ENCODE measurements around the gene ANO5. TPM values are rescaled to one million over a fixed set of nuclear protein-coding genes. Genes with fewer than 3 reads are reported as not detected.

ANO5 gene
- total and polyA plus RNA-seq, 2 of the 4 experiments (the other 2 are of a cell fraction) = not detected

GRCh38 chr11:22163394-22163797 lies 29.5 kb upstream of the ANO5 start:
- Histone ChIP-seq H4K8ac (ENCODE audit: low read depth in 2 of 2, low read length in 2 of 2) (no peak overlapping the region), H4K20me1 (ENCODE audit: insufficient read depth, low read length) (no peaks in the 10 kb centered on the region), H4K91ac (ENCODE audit: insufficient read depth, low read depth, low read length) (no peak overlapping the region), H4K5ac (ENCODE audit: low read depth, low read length) (no peak overlapping the region), H3K14ac (replicated peaks; ENCODE audit: low read depth, low read length) (no peak overlapping the region), H3K4ac (ENCODE audit: low read depth, low read length) (no peak overlapping the region), H3K79me1 (ENCODE audit: low read depth in 1 of 2, low read length in 2 of 2) (no peaks in the 10 kb centered on the region), H2AFZ (replicated peaks; ENCODE audit: low read length, poor library complexity) (no peak overlapping the region), H3K18ac (ENCODE audit: low read depth, low read length) (no peak overlapping the region), H3K4me1 (ENCODE audit: control insufficient read depth, insufficient read depth, low read length) (no peaks in the 10 kb centered on the region), H3K4me2 (ENCODE audit: low read depth, low read length) (no peak overlapping the region), H3K56ac (ENCODE audit: extremely low read depth, insufficient read depth, low read length) (no peak overlapping the region), H2BK5ac (ENCODE audit: low read depth, low read length, poor library complexity, severe bottlenecking) (no peak overlapping the region), H3K9ac (ENCODE audit: low read depth, low read length) (no peak overlapping the region), H2AK9ac (replicated peaks; ENCODE audit: low read depth, low read length, poor library complexity) (no peak overlapping the region), H3K4me3 (ENCODE audit: insufficient read depth, low read depth, low read length) (no peak overlapping the region), H3K9me1 (ENCODE audit: insufficient read depth, low read length) (no peaks in the 10 kb centered on the region), H3K27me3 (ENCODE audit: control insufficient read depth, insufficient read depth, low read length) (no peaks in the 10 kb centered on the region), H2BK120ac (ENCODE audit: low read depth, low read length) (no peak overlapping the region), H3K36me3 (ENCODE audit: control insufficient read depth, insufficient read depth, low read length) (no peaks in the 10 kb centered on the region), H2BK20ac (ENCODE audit: low read depth, low read length) (no peak overlapping the region), H2AK5ac (ENCODE audit: low read depth, low read length) (no peak overlapping the region), H2BK15ac (ENCODE audit: low read depth, low read length) (no peak overlapping the region), H3K23ac (ENCODE audit: low read depth, low read length) (no peak overlapping the region), H3K9me3 (ENCODE audit: control insufficient read depth, insufficient read depth, low read length) (peaks cover 10% of the 10 kb centered on the region; the same call in 1 of the 2 replicates), H3K27ac (ENCODE audit: insufficient read depth, low read length) (no peak overlapping the region)
- no TSS peak for BruUV-seq (replicated peaks)
- ChIA-PET POLR2A (ENCODE audit: unreplicated experiment) (no interaction called here), CTCF (no interaction called here)
- dilution Hi-C loops (cut with HindIII; ENCODE audit: low sequenced_read_pairs, unreplicated experiment) = no loop called here
- ATAC-seq (ENCODE audit: low read depth) (no peak), DNase-seq (no peak)
- no CpG with 5 or more reads among the region's 3 CpGs for WGBS, 2 experiments (ENCODE audit: extremely low coverage in 2 of 2, insufficient read length in 1 of 2)
- in situ Hi-C loops (cut with MboI; ENCODE audit: low sequenced_read_pairs) = no loop called here
- TF ChIP-seq CTCF (conservative IDR thresholded peaks at IDR 0.05; ENCODE audit: low read depth, low read length) (no peak), BHLHE40 (IDR thresholded peaks at IDR 0.05; ENCODE audit: low read depth, low read length) (no peak), MAZ (IDR thresholded peaks at IDR 0.05; ENCODE audit: borderline replicate concordance, low read depth, low read length) (no peak), POLR2A (IDR thresholded peaks at IDR 0.05; ENCODE audit: low read depth, low read length) (no peak)
- intact Hi-C loops (cut with micrococcal nuclease) = no loop called here

Data from IMR-90 (cell line).